PC-9 (cell line): Measurements from ENCODE around the gene CNTN4. TPM values are rescaled to one million over a fixed set of nuclear protein-coding genes. Genes with fewer than 3 reads are reported as not detected.

Source experiments
- BruUV-seq: library from RNA; stranded (reverse); fragments of 400-500 nt; replicated peaks from 2 replicates; lab custom pipeline; 2021; lab: Mats Ljungman, UMichigan
- CTCF ChIA-PET: fragments of 300-600 bp; sonication (Branson Sonifier 250); formaldehyde crosslinking; loops from one replicate; lab custom pipeline; 2022; ENCODE audit warnings: antibody characterized with exemption; lab: Charles Lee
- POLR2A ChIA-PET: fragments of 300-600 bp; sonication (Branson Sonifier 250); formaldehyde crosslinking; loops from one replicate; lab custom pipeline; 2022; ENCODE audit warnings: antibody characterized with exemption; ENCODE audit not compliant: unreplicated experiment; lab: Charles Lee
- DNase-seq, 2 experiments: peaks; one replicate each; pipeline versions ENCODE4 v3.0.0 to v3.0.0-alpha.2; 2015 to 2022; ENCODE audit warnings: mixed read lengths in 1 of 2
- H2AFZ ChIP-seq: fragments of 200-600 bp; sonication (generic); 2 replicates; pipeline ENCODE4 v1.8.1; 2017; ENCODE audit warnings: antibody characterized with exemption
- H3F3A ChIP-seq: fragments of 200-600 bp; sonication (generic); 2 replicates; pipeline ENCODE4 v1.8.1; 2017; ENCODE audit warnings: antibody characterized with exemption, mild to moderate bottlenecking, low read depth; ENCODE audit not compliant: insufficient read depth
- H3K27ac ChIP-seq: fragments of 200-600 bp; sonication (generic); 2 replicates; pipeline ENCODE4 v1.6.1; 2016; ENCODE audit warnings: mixed run types
- H3K27me3 ChIP-seq: fragments of 200-600 bp; sonication (generic); 2 replicates; pipeline ENCODE4 v1.6.1; 2016; ENCODE audit warnings: low read depth, mixed run types; ENCODE audit not compliant: insufficient read depth
- H3K36me3 ChIP-seq: fragments of 200-600 bp; sonication (generic); 2 replicates; pipeline ENCODE4 v1.6.1; 2016; ENCODE audit warnings: low read depth, mixed run types
- H3K4me1 ChIP-seq: fragments of 200-600 bp; sonication (generic); replicated peaks from 2 replicates; pipeline ENCODE4 v1.6.1; 2016; ENCODE audit warnings: mixed run types; ENCODE audit not compliant: insufficient read depth
- H3K4me2 ChIP-seq: fragments of 200-600 bp; sonication (generic); 2 replicates; pipeline ENCODE4 v1.6.1; 2017; ENCODE audit warnings: mixed run types
- H3K4me3 ChIP-seq: fragments of 200-600 bp; sonication (generic); 2 replicates; pipeline ENCODE4 v1.6.1; 2016; ENCODE audit warnings: mixed run types
- H3K79me2 ChIP-seq: fragments of 200-600 bp; sonication (generic); 2 replicates; pipeline ENCODE4 v1.6.1; 2017; ENCODE audit warnings: low read depth, mixed run types
- H3K9me2 ChIP-seq: fragments of 200-600 bp; sonication (generic); 2 replicates; pipeline ENCODE4 v1.8.1; 2017; ENCODE audit warnings: mild to moderate bottlenecking; ENCODE audit not compliant: insufficient read depth
- H3K9me3 ChIP-seq: fragments of 200-600 bp; sonication (generic); 2 replicates; pipeline ENCODE4 v1.8.1; 2016; ENCODE audit warnings: low read depth; ENCODE audit not compliant: insufficient read depth
- H4K20me1 ChIP-seq: fragments of 200-600 bp; sonication (generic); 2 replicates; pipeline ENCODE4 v1.8.1; 2017; ENCODE audit not compliant: insufficient read depth
- EZH2 ChIP-seq: fragments of 200-600 bp; sonication (generic); IDR thresholded peaks from 2 replicates; pipeline ENCODE4 v1.8.0; 2017; ENCODE audit warnings: antibody characterized with exemption, low read depth
- intact Hi-C: fragments of 100-400 bp; cut with micrococcal nuclease; formaldehyde crosslinking; loops from one replicate; pipeline ENCODE4 v1.10.0; 2022; ENCODE audit not compliant: unreplicated experiment
- total RNA-seq: library from RNA; stranded (reverse); gene quantifications from 2 replicates; pipeline ENCODE4 v1.2.3, GENCODE V29; 2021
- TF ChIP-seq, protein P1 (sequence below): fragments of 200-600 bp; sonication (generic); conservative IDR thresholded peaks from 2 replicates; pipeline ENCODE4 v1.6.1; 2017; ENCODE audit warnings: mixed run types, antibody characterized with exemption, mild to moderate bottlenecking, moderate library complexity

CNTN4 gene
- total RNA-seq, 1 experiment from 2014 or later, result not detected

- no peaks in the 10 kb centered on the region for H4K20me1 ChIP-seq
- H3K36me3 ChIP-seq, result no peaks in the 10 kb centered on the region
- H3K4me1 ChIP-seq, result no peaks in the 10 kb centered on the region
- TF ChIP-seq, protein P1, sequence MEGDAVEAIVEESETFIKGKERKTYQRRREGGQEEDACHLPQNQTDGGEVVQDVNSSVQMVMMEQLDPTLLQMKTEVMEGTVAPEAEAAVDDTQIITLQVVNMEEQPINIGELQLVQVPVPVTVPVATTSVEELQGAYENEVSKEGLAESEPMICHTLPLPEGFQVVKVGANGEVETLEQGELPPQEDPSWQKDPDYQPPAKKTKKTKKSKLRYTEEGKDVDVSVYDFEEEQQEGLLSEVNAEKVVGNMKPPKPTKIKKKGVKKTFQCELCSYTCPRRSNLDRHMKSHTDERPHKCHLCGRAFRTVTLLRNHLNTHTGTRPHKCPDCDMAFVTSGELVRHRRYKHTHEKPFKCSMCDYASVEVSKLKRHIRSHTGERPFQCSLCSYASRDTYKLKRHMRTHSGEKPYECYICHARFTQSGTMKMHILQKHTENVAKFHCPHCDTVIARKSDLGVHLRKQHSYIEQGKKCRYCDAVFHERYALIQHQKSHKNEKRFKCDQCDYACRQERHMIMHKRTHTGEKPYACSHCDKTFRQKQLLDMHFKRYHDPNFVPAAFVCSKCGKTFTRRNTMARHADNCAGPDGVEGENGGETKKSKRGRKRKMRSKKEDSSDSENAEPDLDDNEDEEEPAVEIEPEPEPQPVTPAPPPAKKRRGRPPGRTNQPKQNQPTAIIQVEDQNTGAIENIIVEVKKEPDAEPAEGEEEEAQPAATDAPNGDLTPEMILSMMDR, result no peak
- no peak for TF ChIP-seq EZH2
- BruUV-seq, result no TSS peak
- ChIA-PET CTCF (no interaction called here), POLR2A (no interaction called here)
- no peaks in the 10 kb centered on the region for H3K79me2 ChIP-seq
- H3K4me3 ChIP-seq, result no peak overlapping the region
- H3K9me3 ChIP-seq, result no peaks in the 10 kb centered on the region
- intact Hi-C loops, result no loop called here
- no peaks in the 10 kb centered on the region for H3F3A ChIP-seq
- no peak for DNase-seq
- no peak overlapping the region for H3K4me2 ChIP-seq
- H3K27me3 ChIP-seq, result no peaks in the 10 kb centered on the region
- no peaks in the 10 kb centered on the region for H3K9me2 ChIP-seq
- no peak overlapping the region for H3K27ac ChIP-seq
- H2AFZ ChIP-seq, result no peak overlapping the region
Measured at GRCh38 chr3:2741516-2741915, 642.9 kb downstream of the CNTN4 start.

DNA sequence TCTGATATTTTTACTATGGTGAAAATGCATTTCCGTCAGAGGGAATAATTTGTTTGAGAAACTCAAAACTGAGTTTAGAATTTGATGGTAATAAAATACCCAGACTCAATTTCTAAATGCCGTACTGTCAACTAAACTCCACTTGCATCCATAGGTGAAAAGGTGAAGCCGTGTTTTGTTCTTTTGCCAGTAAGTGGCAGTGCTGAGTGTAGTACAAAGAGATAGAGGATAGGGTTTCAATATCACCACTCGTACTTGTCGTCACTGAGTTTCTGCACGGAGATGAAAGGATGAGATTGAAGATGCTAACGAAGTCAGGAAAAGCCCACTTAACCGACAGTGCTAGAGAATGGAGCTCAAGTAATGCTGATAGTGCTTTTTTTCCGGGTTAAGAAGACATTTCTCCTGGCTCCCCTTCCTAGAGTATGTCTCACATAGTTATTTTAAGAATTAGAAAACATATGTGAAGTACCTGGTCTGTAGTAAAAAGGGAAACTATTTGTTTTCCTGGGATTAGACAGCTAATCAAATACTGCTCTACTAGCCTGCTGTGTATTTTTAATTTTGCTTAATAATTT is 666.4 kb downstream of the CNTN4 start:
- H3K27me3 ChIP-seq, result no peaks in the 10 kb centered on the region
- H3K27ac ChIP-seq, result no peak overlapping the region
- TF ChIP-seq, protein P1, result no peak
- TF ChIP-seq EZH2, result no peak
- DNase-seq, result no peak
- H3K4me2 ChIP-seq, result no peak overlapping the region
- no peaks in the 10 kb centered on the region for H4K20me1 ChIP-seq
- ChIA-PET POLR2A (no interaction called here), CTCF (no interaction called here)
- no peaks in the 10 kb centered on the region for H3K36me3 ChIP-seq
- H3K9me3 ChIP-seq, result no peaks in the 10 kb centered on the region
- no TSS peak for BruUV-seq
- no peaks in the 10 kb centered on the region for H3K4me1 ChIP-seq
- no peaks in the 10 kb centered on the region for H3F3A ChIP-seq
- no peak overlapping the region for H3K4me3 ChIP-seq
- intact Hi-C loops, result no loop called here
- no peaks in the 10 kb centered on the region for H3K9me2 ChIP-seq
- H2AFZ ChIP-seq, result no peak overlapping the region
- H3K79me2 ChIP-seq, result no peaks in the 10 kb centered on the region

DNA sequence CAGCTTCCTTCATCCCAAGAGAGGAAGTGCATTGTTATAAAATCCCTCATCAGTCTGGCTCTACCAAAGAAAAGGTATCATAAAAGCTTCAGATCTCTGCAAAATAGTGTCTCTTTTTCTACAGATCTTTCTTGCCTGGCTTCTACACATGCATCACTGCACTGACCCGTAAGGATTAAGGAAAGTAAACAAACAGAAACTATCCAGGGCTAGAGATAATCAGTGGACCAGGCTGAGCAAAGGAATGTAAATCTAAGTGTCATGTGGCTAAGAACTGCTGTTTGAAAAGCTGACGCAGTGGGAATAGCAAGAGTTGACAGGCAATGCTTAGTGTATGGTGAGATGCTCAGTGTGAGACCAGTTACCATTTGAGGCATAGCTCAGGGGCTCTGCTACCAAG is 671.8 kb downstream of the CNTN4 start:
- no peaks in the 10 kb centered on the region for H3F3A ChIP-seq
- no peaks in the 10 kb centered on the region for H3K27me3 ChIP-seq
- H3K79me2 ChIP-seq, result no peaks in the 10 kb centered on the region
- no peak overlapping the region for H2AFZ ChIP-seq
- no peaks in the 10 kb centered on the region for H3K9me2 ChIP-seq
- H3K9me3 ChIP-seq, result no peaks in the 10 kb centered on the region
- TF ChIP-seq, protein P1, result no peak
- TF ChIP-seq EZH2, result no peak
- no peak overlapping the region for H3K4me3 ChIP-seq
- ChIA-PET POLR2A (no interaction called here), CTCF (no interaction called here)
- intact Hi-C loops, result no loop called here
- no peaks in the 10 kb centered on the region for H3K4me1 ChIP-seq
- no peak overlapping the region for H3K4me2 ChIP-seq
- H4K20me1 ChIP-seq, result no peaks in the 10 kb centered on the region
- no TSS peak for BruUV-seq
- no peaks in the 10 kb centered on the region for H3K36me3 ChIP-seq
- no peak overlapping the region for H3K27ac ChIP-seq
- DNase-seq, result no peak
